Measurements from ENCODE around the gene RGS4. TPM values are rescaled to one million over a fixed set of nuclear protein-coding genes. Genes with fewer than 3 reads are reported as not detected.

RGS4 gene
- total RNA-seq, 1 donor from 2014 or later, result 6.9 TPM

DNA sequence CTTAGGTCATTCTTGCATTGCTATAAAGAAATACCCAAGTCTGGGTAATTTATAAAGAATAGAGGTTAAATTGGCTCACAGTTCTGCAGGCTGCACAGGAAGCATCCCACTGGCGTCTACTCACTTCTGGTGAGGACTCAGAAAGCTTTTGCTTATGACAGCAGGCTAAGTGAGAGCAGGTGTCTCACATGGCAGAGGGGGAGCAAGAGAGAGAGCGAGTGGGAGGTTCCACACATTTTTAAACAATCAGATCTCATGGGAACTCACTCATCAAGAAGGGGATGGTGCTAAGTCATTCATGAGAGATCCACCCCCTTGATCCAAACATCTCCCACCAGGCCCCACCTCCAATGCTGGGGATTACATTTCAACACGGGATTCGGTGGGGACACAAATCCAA is 13.6 kb upstream of the RGS4 start:
- intact Hi-C loops (cut with DNase I), result no loop called here
- no peaks in the 10 kb centered on the region for H3K9me3 ChIP-seq
- no peak for TF ChIP-seq POLR2AphosphoS5 (IDR thresholded peaks at IDR 0.05; ENCODE audit: insufficient read depth in 1 of 2, low read depth in 1 of 2)
- TF ChIP-seq POLR2A (IDR thresholded peaks at IDR 0.05), result no peak
- TF ChIP-seq, protein P1, sequence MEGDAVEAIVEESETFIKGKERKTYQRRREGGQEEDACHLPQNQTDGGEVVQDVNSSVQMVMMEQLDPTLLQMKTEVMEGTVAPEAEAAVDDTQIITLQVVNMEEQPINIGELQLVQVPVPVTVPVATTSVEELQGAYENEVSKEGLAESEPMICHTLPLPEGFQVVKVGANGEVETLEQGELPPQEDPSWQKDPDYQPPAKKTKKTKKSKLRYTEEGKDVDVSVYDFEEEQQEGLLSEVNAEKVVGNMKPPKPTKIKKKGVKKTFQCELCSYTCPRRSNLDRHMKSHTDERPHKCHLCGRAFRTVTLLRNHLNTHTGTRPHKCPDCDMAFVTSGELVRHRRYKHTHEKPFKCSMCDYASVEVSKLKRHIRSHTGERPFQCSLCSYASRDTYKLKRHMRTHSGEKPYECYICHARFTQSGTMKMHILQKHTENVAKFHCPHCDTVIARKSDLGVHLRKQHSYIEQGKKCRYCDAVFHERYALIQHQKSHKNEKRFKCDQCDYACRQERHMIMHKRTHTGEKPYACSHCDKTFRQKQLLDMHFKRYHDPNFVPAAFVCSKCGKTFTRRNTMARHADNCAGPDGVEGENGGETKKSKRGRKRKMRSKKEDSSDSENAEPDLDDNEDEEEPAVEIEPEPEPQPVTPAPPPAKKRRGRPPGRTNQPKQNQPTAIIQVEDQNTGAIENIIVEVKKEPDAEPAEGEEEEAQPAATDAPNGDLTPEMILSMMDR (IDR thresholded peaks at IDR 0.05), result no peak
- no peak for DNase-seq (ENCODE audit: extremely low spot score in 2 of 2)
- H3K36me3 ChIP-seq, result no peaks in the 10 kb centered on the region
- H3K27ac ChIP-seq, result no peak overlapping the region
- no peak overlapping the region for H3K4me3 ChIP-seq
- H3K27me3 ChIP-seq, result no peaks in the 10 kb centered on the region
- H3K4me1 ChIP-seq, result no peaks in the 10 kb centered on the region

DNA sequence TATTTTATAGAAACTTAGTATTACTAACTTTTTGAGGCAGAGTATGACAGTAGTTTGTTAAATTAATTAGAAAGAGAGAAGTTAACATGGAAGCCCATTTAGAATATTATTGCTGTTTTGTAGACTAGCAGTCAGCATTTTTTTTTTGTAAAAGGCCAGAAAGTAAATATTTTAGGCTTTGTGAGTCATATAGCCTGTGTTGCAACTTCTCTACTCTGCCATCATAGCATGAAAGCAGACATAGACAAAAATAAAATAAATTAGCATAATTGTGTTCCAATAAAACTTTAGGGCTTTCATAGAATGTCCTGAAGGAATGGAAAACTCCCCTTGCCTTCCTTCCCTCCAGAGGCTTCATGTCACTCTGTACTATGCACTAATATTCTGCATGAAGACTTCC is 12.3 kb upstream of the RGS4 start:
- H3K27me3 ChIP-seq, result no peaks in the 10 kb centered on the region
- H3K4me3 ChIP-seq, result no peak overlapping the region
- intact Hi-C loops (cut with DNase I), result no loop called here
- H3K36me3 ChIP-seq, result no peaks in the 10 kb centered on the region
- no peak overlapping the region for H3K27ac ChIP-seq
- no peaks in the 10 kb centered on the region for H3K4me1 ChIP-seq
- H3K9me3 ChIP-seq, result no peaks in the 10 kb centered on the region
- no peak for DNase-seq (ENCODE audit: extremely low spot score in 2 of 2)
- TF ChIP-seq POLR2AphosphoS5 (IDR thresholded peaks at IDR 0.05; ENCODE audit: insufficient read depth in 1 of 2, low read depth in 1 of 2) (no peak), POLR2A (IDR thresholded peaks at IDR 0.05) (no peak)
- TF ChIP-seq, protein P1 (IDR thresholded peaks at IDR 0.05), result no peak

DNA sequence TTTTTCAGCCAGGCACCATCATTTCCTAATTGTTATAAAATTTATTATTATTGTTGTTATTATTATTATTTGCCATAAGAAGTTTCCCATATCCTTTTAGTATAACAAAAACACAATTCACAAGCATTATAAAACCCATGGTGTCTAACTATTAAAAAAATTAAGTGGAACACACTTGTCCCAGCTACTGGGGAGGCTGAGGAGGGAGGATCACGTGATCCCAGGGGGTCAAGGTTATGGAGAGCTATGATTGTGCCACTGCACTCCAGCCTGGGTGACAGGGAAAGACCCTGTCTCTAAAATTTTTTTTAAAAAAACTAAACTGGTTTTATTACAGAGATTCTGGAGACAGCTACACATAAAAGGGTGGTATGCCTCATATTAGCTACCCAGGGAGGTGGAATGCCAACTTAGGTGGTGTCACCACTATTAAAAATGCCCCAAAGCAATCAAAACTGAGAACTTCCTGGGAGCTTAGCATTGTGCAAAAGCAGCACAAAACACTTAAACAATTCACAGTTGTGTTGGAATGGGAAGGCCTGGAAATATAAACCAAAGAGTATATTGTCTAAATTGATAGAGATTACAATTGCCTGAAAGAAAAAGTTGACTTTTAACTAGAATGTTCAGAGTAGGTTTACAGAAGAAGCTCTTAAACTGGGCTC is 8.7 kb upstream of the RGS4 start:
- no peaks in the 10 kb centered on the region for H3K27me3 ChIP-seq
- no peak overlapping the region for H3K4me3 ChIP-seq
- H3K27ac ChIP-seq, result no peak overlapping the region
- H3K4me1 ChIP-seq, result no peaks in the 10 kb centered on the region
- intact Hi-C loops (cut with DNase I), result no loop called here
- H3K36me3 ChIP-seq, result no peaks in the 10 kb centered on the region
- no peaks in the 10 kb centered on the region for H3K9me3 ChIP-seq
- TF ChIP-seq, protein P1 (IDR thresholded peaks at IDR 0.05), result no peak
- TF ChIP-seq POLR2AphosphoS5 (IDR thresholded peaks at IDR 0.05; ENCODE audit: insufficient read depth in 1 of 2, low read depth in 1 of 2) (no peak), POLR2A (IDR thresholded peaks at IDR 0.05) (no peak)
- DNase-seq (ENCODE audit: extremely low spot score in 2 of 2), result no peak

DNA sequence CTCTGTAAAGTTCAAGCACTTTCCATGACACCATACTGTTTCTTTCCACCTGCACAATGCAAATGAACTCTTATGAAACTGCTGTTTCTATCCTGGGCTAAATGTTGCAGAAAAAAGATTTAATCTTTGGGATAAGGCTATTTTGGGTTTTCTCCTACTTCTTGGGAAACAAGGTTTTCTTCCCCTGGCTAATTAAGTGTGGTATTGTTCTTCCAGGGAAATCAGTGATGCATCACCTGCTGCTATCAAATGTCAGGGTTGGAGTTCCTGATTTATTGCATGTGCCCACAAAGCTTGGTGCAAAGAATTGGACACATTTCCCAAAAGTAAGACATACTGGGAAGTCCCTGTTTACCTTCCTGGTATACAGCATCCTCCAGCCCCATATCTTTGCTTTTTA is 6.0 kb upstream of the RGS4 start:
- intact Hi-C loops (cut with DNase I), result no loop called here

DNA sequence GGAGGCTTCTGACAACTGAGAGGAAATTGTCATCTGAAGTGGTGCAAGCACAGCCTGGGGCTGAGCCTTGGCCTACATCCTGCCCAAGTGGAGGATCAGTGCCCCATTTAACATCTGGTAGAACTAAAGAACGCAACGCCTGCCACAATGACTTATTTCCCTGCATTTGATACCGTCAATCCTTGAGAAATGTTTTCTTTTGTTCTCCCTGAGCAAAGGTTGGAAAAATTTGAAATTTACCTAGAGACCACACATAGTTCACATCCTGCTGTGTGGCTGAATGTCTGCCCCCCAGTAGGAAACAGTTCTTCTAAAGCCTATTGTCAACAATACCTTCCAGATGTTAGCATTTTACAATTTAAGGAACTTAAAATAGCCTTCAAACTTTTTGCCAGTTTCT is 5.6 kb upstream of the RGS4 start:
- Histone ChIP-seq H3K36me3 (no peaks in the 10 kb centered on the region), H3K9me3 (no peaks in the 10 kb centered on the region), H3K27me3 (no peaks in the 10 kb centered on the region), H3K27ac (no peak overlapping the region), H3K4me1 (no peaks in the 10 kb centered on the region), H3K4me3 (no peak overlapping the region)
- TF ChIP-seq, protein P1 (IDR thresholded peaks at IDR 0.05), result no peak
- TF ChIP-seq POLR2AphosphoS5 (IDR thresholded peaks at IDR 0.05; ENCODE audit: insufficient read depth in 1 of 2, low read depth in 1 of 2) (no peak), POLR2A (IDR thresholded peaks at IDR 0.05) (no peak)
- intact Hi-C loops (cut with DNase I), result no loop called here
- no peak for DNase-seq (ENCODE audit: extremely low spot score in 2 of 2)

More for the DNA sequence above, 6.0 kb upstream of the RGS4 start:
- no peaks in the 10 kb centered on the region for H3K27me3 ChIP-seq
- H3K36me3 ChIP-seq, result no peaks in the 10 kb centered on the region
- H3K27ac ChIP-seq, result no peak overlapping the region
- no peaks in the 10 kb centered on the region for H3K9me3 ChIP-seq
- TF ChIP-seq, protein P1 (IDR thresholded peaks at IDR 0.05), result no peak
- TF ChIP-seq POLR2A (IDR thresholded peaks at IDR 0.05) (no peak), POLR2AphosphoS5 (IDR thresholded peaks at IDR 0.05; ENCODE audit: insufficient read depth in 1 of 2, low read depth in 1 of 2) (no peak)
- DNase-seq (ENCODE audit: extremely low spot score in 2 of 2), result no peak
- no peak overlapping the region for H3K4me3 ChIP-seq
- H3K4me1 ChIP-seq, result no peaks in the 10 kb centered on the region
